IPS-20b (cell line): ENCODE results near the gene TNPO3.

ENCODE experiments used
- H3K27ac ChIP-seq: one replicate; pipeline ENCODE4 v1.5.1; 2013; ENCODE audit warnings: low read length
- H3K27me3 ChIP-seq: 2 replicates; pipeline ENCODE4 v1.6.1; 2013; ENCODE audit warnings: mild to moderate bottlenecking, low read length, inconsistent platforms; ENCODE audit not compliant: insufficient read depth
- H3K36me3 ChIP-seq: 2 replicates; pipeline ENCODE4 v1.6.1; 2013; ENCODE audit warnings: low read depth, mild to moderate bottlenecking, inconsistent platforms, low read length, moderate library complexity; ENCODE audit not compliant: insufficient read depth
- H3K4me1 ChIP-seq: 2 replicates; pipeline ENCODE4 v1.6.1; 2013; ENCODE audit warnings: mild to moderate bottlenecking, control low read depth, inconsistent platforms, low read length, moderate library complexity; ENCODE audit not compliant: insufficient read depth
- H3K4me3 ChIP-seq: 2 replicates; pipeline ENCODE4 v1.5.1; 2013; ENCODE audit warnings: mild to moderate bottlenecking, low read length, inconsistent platforms
- H3K9ac ChIP-seq: 2 replicates; pipeline ENCODE4 v1.6.1; 2013; ENCODE audit warnings: low read depth, mild to moderate bottlenecking, inconsistent platforms, low read length, moderate library complexity
- H3K9me3 ChIP-seq: 2 replicates; pipeline ENCODE4 v1.6.1; 2013; ENCODE audit warnings: mild to moderate bottlenecking, low read depth, low read length, inconsistent platforms; ENCODE audit not compliant: insufficient read depth

TNPO3 gene

DNA sequence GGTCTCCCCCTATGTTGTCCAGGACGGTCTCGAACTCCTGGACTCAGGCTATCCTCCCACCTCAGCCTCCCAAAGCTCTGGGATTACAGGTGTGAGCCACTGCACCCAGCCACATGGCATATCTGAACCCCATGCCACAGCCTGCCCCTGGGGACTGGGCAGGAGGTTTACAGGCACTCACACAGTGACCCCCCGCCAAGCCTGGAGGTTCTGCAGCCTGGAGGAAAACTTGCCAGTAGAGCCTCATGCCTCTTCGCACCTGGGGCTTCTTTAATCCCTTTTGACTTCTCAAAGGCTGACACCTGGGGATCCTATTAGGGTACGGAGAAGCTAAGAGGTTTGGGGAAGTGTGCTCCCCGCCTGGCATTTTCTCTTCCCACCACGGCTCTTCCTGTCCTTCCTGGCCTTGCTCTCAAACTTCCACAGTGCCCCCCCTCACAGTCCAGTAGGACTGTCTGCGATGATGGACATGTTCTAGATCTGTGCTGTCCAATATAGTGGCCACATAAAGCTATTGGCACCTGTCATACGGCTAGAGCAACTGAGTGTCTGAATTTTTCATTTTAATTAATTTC lies 133.0 kb downstream of the TNPO3 start:
- Histone ChIP-seq H3K9ac (no peak overlapping the region), H3K36me3 (no peaks in the 10 kb centered on the region), H3K27me3 (no peaks in the 10 kb centered on the region), H3K9me3 (no peaks in the 10 kb centered on the region), H3K4me3 (no peak overlapping the region), H3K4me1 (no peaks in the 10 kb centered on the region), H3K27ac (no peak overlapping the region)

- H3K9ac ChIP-seq, result no peak overlapping the region
- H3K27ac ChIP-seq, result no peak overlapping the region
- H3K4me3 ChIP-seq, result no peak overlapping the region
- H3K36me3 ChIP-seq, result no peaks in the 10 kb centered on the region
- no peaks in the 10 kb centered on the region for H3K4me1 ChIP-seq
- H3K27me3 ChIP-seq, result no peaks in the 10 kb centered on the region; the same call in none of the 2 replicates
- no peaks in the 10 kb centered on the region for H3K9me3 ChIP-seq
Measured at GRCh38 chr7:128920913-128921582, 133.9 kb downstream of the TNPO3 start.

- Histone ChIP-seq H3K9ac (no peak overlapping the region), H3K27ac (no peak overlapping the region), H3K9me3 (no peaks in the 10 kb centered on the region), H3K36me3 (no peaks in the 10 kb centered on the region), H3K4me3 (no peak overlapping the region), H3K27me3 (no peaks in the 10 kb centered on the region; the same call in none of the 2 replicates), H3K4me1 (no peaks in the 10 kb centered on the region)
Measured at GRCh38 chr7:128919881-128920799, 134.8 kb downstream of the TNPO3 start.

- Histone ChIP-seq H3K27me3 (peaks cover 4% of the 10 kb centered on the region), H3K36me3 (no peaks in the 10 kb centered on the region), H3K27ac (no peak overlapping the region), H3K9me3 (no peaks in the 10 kb centered on the region), H3K4me3 (no peak overlapping the region), H3K9ac (no peak overlapping the region), H3K4me1 (no peaks in the 10 kb centered on the region)
Measured at GRCh38 chr7:128919241-128919640, 135.7 kb downstream of the TNPO3 start.

- Histone ChIP-seq H3K4me1 (no peaks in the 10 kb centered on the region), H3K9me3 (no peaks in the 10 kb centered on the region), H3K27me3 (peaks cover 4% of the 10 kb centered on the region), H3K27ac (no peak overlapping the region), H3K4me3 (no peak overlapping the region), H3K36me3 (no peaks in the 10 kb centered on the region), H3K9ac (no peak overlapping the region)
Measured at GRCh38 chr7:128918016-128918665, 136.8 kb downstream of the TNPO3 start.

DNA sequence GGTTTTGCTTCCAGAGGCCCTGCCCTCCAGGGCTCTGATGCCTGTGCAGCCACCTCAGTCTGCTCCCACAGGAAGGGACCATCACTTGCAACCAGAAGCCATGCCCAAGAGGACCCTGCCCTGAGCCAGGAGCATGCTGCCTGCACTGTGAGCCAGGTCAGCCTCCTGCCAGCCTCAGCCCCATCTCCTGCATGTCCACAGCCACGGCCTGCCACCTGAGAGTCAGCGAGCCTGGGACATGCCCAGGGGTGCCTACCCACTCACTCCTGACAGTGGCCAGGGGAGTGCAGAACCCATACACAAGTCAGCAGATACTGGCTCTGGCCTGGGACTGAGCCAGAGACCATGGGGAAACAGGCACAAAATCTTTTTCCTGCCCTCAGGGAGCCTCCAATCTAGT lies 137.8 kb downstream of the TNPO3 start:
- no peaks in the 10 kb centered on the region for H3K36me3 ChIP-seq
- H3K9ac ChIP-seq, result no peak overlapping the region
- H3K27ac ChIP-seq, result no peak overlapping the region
- no peaks in the 10 kb centered on the region for H3K9me3 ChIP-seq
- peaks cover 4% of the 10 kb centered on the region for H3K27me3 ChIP-seq
- no peaks in the 10 kb centered on the region for H3K4me1 ChIP-seq
- H3K4me3 ChIP-seq, result no peak overlapping the region

DNA sequence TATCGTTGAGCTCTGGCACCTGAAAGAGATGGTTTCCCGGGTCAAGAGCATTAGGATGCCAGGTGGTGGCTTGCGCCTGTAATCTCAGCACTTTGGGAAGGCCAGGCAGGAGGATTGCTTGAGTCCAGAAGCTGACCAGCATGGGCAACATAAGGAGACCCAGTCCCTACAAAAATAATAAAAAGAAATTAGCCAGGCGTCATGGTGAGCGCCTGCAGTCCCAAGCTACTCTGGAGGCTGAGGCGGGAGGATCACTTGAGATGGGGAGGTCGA lies 138.3 kb downstream of the TNPO3 start:
- Histone ChIP-seq H3K4me1 (no peaks in the 10 kb centered on the region; the same call in 1 of the 2 replicates), H3K27ac (no peak overlapping the region), H3K9me3 (no peaks in the 10 kb centered on the region), H3K4me3 (no peak overlapping the region), H3K27me3 (peaks cover 4% of the 10 kb centered on the region), H3K36me3 (no peaks in the 10 kb centered on the region), H3K9ac (no peak overlapping the region)

DNA sequence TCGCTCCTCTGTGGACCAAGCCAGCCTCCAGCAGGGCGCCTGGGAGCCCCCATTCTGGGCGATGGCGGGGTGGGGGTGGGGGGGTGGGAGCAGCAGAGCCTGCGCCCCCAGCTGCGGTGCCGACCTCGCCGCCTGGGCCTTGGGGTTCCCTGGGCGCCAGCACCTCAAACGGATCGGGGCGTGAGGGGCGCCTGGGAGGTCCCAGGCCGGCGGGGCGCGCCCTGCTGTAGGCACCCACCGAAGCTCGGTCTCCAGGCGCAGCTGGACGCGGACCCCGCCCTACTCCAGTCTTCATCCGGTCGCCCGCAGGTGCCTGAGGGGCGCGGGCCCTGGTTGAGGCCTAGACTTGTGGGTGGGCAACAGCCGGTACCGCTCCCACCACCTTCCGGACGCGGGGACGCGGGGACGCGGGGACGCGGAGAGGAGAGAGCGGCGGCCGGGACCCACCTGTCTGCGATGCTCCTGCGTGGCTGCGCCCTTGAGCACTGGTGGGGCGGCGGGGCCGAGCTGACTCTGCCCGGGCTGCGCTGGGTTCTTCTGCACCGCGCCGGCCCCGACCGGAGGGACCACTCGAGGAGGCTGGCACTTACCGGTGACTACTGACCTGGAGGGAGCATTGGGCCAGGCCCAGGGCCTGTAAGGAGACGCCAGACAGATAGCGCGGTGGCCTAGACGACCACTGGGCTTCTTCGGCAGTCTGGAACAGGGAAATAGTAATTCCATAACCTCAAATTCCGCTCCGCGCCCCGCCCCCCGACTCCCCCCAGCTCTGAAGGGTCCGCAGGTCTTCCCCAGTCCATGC lies 138.9 kb downstream of the TNPO3 start:
- no peaks in the 10 kb centered on the region for H3K9me3 ChIP-seq
- H3K36me3 ChIP-seq, result no peaks in the 10 kb centered on the region
- peaks cover 3% of the 10 kb centered on the region; the same call in 1 of the 2 replicates for H3K4me1 ChIP-seq
- H3K9ac ChIP-seq, result no peak overlapping the region
- peaks cover 6% of the 10 kb centered on the region for H3K27me3 ChIP-seq
- no peak overlapping the region for H3K27ac ChIP-seq
- no peak overlapping the region for H3K4me3 ChIP-seq

GRCh38 chr7:128915271-128915819 lies 139.6 kb downstream of the TNPO3 start:
- peaks cover 13% of the 10 kb centered on the region for H3K27me3 ChIP-seq
- H3K4me1 ChIP-seq, result peaks cover 7% of the 10 kb centered on the region; the same call in 1 of the 2 replicates
- H3K9ac ChIP-seq, result no peak overlapping the region
- no peaks in the 10 kb centered on the region for H3K36me3 ChIP-seq
- H3K9me3 ChIP-seq, result no peaks in the 10 kb centered on the region
- H3K4me3 ChIP-seq, result no peak overlapping the region
- no peak overlapping the region for H3K27ac ChIP-seq

DNA sequence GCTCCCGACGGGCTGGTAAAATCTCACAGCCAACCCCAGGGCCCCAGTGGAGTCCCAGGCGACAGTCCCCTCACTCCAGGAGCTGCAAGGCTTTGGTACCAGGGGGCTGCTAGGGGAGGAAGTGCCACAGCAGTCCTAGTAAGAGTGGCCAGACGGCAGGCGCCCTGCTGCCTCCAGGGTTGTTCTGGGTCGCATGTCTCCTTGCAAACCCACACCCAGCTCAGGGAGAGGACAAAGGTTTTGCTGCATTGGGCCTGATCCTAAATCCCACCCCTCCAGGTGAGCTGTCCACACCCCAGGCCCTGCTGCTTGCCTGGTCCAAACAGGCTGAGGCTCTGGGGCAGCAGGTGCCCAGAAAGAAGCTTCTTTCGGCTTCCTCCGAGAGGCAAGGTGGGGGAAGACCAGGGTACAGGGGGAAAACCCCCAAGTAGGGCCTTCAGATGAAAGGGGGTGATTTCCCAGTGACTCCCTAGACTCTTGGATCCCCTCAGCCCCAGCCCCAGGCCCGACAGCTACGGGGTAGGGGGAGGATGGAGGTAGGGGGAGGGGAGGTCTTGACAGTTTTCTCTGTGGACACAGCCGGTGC lies 140.3 kb downstream of the TNPO3 start:
- H3K27me3 ChIP-seq, result peaks cover 20% of the 10 kb centered on the region
- H3K9me3 ChIP-seq, result no peaks in the 10 kb centered on the region
- H3K9ac ChIP-seq, result no peak overlapping the region
- H3K27ac ChIP-seq, result no peak overlapping the region
- no peak overlapping the region for H3K4me3 ChIP-seq
- no peaks in the 10 kb centered on the region for H3K36me3 ChIP-seq
- H3K4me1 ChIP-seq, result peaks cover 7% of the 10 kb centered on the region; the same call in 1 of the 2 replicates
